IMR-90 (cell line): ENCODE results near the gene ZZZ3. TPM values are rescaled to one million over a fixed set of nuclear protein-coding genes. Genes with fewer than 3 reads are reported as not detected.
"Not testable (repeated sequence)": the region's sequence is repeated elsewhere in the genome, so short reads cannot be mapped to it uniquely, and the experiment has no call there.

ENCODE experiments used
- ATAC-seq: fragments of 200-7000 bp; cut with Tn5 transposase; 2 replicates; pipeline ENCODE4 v1.9.1; 2020; ENCODE audit warnings: low read depth, mild to moderate bottlenecking, moderate library complexity
- BruUV-seq: library from RNA; stranded (reverse); fragments of 400-500 nt; replicated peaks from 2 replicates; lab custom pipeline; 2021; lab: Mats Ljungman, UMichigan
- CTCF ChIA-PET: fragments of 300-600 bp; formaldehyde crosslinking; extraction: SDS; loops from one replicate; lab custom pipeline; 2021; ENCODE audit warnings: antibody characterized with exemption; lab: Yijun Ruan, JAX
- POLR2A ChIA-PET: fragments of 300-600 bp; sonication (Branson Sonifier 250); formaldehyde crosslinking; loops from one replicate; lab custom pipeline; 2022; ENCODE audit warnings: antibody characterized with exemption; ENCODE audit not compliant: unreplicated experiment; lab: Charles Lee
- DNase-seq: peaks from one replicate; pipeline ENCODE4 v3.0.0; 2013
- H2AFZ ChIP-seq: replicated peaks from 2 replicates; pipeline ENCODE3; 2013; ENCODE audit warnings: low read length, mild to moderate bottlenecking; ENCODE audit not compliant: poor library complexity
- H2AK5ac ChIP-seq: 2 replicates; pipeline ENCODE4 v1.6.1; 2013; ENCODE audit warnings: low read depth, low read length, inconsistent platforms
- H2AK9ac ChIP-seq: replicated peaks from 2 replicates; pipeline ENCODE3; 2013; ENCODE audit warnings: mild to moderate bottlenecking, low read depth, low read length, moderate library complexity; ENCODE audit not compliant: poor library complexity
- H2BK120ac ChIP-seq: 2 replicates; pipeline ENCODE4 v1.6.1; 2013; ENCODE audit warnings: low read depth, low read length, inconsistent platforms
- H2BK15ac ChIP-seq: 3 replicates; pipeline ENCODE4 v1.6.1; 2013; ENCODE audit warnings: low read depth, low read length, inconsistent platforms
- H2BK20ac ChIP-seq: 2 replicates; pipeline ENCODE4 v1.6.1; 2013; ENCODE audit warnings: low read depth, mild to moderate bottlenecking, inconsistent platforms, low read length, moderate library complexity
- H2BK5ac ChIP-seq: 2 replicates; pipeline ENCODE4 v1.6.1; 2013; ENCODE audit warnings: mild to moderate bottlenecking, low read depth, low read length, inconsistent platforms; ENCODE audit not compliant: poor library complexity, severe bottlenecking
- H3K14ac ChIP-seq: replicated peaks from 2 replicates; pipeline ENCODE4 v1.6.1; 2013; ENCODE audit warnings: low read depth, low read length, inconsistent platforms
- H3K18ac ChIP-seq: 2 replicates; pipeline ENCODE4 v1.6.1; 2013; ENCODE audit warnings: low read depth, low read length, control low read depth
- H3K23ac ChIP-seq: 2 replicates; pipeline ENCODE4 v1.6.1; 2013; ENCODE audit warnings: low read depth, low read length, inconsistent platforms
- H3K27ac ChIP-seq: 2 replicates; pipeline ENCODE4 v1.5.1; 2013; ENCODE audit warnings: mild to moderate bottlenecking, control low read depth, low read length; ENCODE audit not compliant: insufficient read depth
- H3K27me3 ChIP-seq: 2 replicates; pipeline ENCODE4 v1.6.1; 2013; ENCODE audit warnings: low read length; ENCODE audit not compliant: control insufficient read depth, insufficient read depth
- H3K36me3 ChIP-seq: 2 replicates; pipeline ENCODE4 v1.6.1; 2013; ENCODE audit warnings: low read length, mixed read lengths; ENCODE audit not compliant: control insufficient read depth, insufficient read depth
- H3K4ac ChIP-seq: 2 replicates; pipeline ENCODE4 v1.6.1; 2013; ENCODE audit warnings: low read depth, low read length, inconsistent platforms
- H3K4me1 ChIP-seq: 2 replicates; pipeline ENCODE4 v1.6.1; 2013; ENCODE audit warnings: low read length, mixed read lengths; ENCODE audit not compliant: control insufficient read depth, insufficient read depth
- H3K4me2 ChIP-seq: 2 replicates; pipeline ENCODE4 v1.6.1; 2013; ENCODE audit warnings: low read depth, mild to moderate bottlenecking, control low read depth, low read length, moderate library complexity
- H3K4me3 ChIP-seq: 2 replicates; pipeline ENCODE4 v1.5.1; 2013; ENCODE audit warnings: low read depth, mild to moderate bottlenecking, control low read depth, low read length, moderate library complexity; ENCODE audit not compliant: insufficient read depth
- H3K56ac ChIP-seq: 2 replicates; pipeline ENCODE4 v1.6.1; 2013; ENCODE audit warnings: low read length, inconsistent platforms; ENCODE audit not compliant: insufficient read depth; ENCODE audit errors: extremely low read depth
- H3K79me1 ChIP-seq, 2 experiments: 2 replicates each; pipeline ENCODE4 v1.6.1; 2013; ENCODE audit warnings: low read length in 2 of 2, inconsistent platforms in 1 of 2, low read depth in 1 of 2
- H3K9ac ChIP-seq: 2 replicates; pipeline ENCODE4 v1.6.1; 2013; ENCODE audit warnings: low read depth, low read length, control low read depth
- H3K9me1 ChIP-seq: 2 replicates; pipeline ENCODE4 v1.6.1; 2013; ENCODE audit warnings: low read length, inconsistent platforms; ENCODE audit not compliant: insufficient read depth
- H3K9me3 ChIP-seq: 2 replicates; pipeline ENCODE4 v1.6.1; 2013; ENCODE audit warnings: low read length; ENCODE audit not compliant: control insufficient read depth, insufficient read depth
- H4K20me1 ChIP-seq: 2 replicates; pipeline ENCODE4 v1.6.1; 2013; ENCODE audit warnings: low read length, inconsistent platforms; ENCODE audit not compliant: insufficient read depth
- H4K5ac ChIP-seq: 2 replicates; pipeline ENCODE4 v1.6.1; 2013; ENCODE audit warnings: mild to moderate bottlenecking, low read depth, low read length, control low read depth
- H4K8ac ChIP-seq, 2 experiments: 2 replicates each; pipeline ENCODE4 v1.6.1; 2013; ENCODE audit warnings: low read depth in 2 of 2, low read length in 2 of 2, control low read depth in 1 of 2, inconsistent platforms in 1 of 2
- H4K91ac ChIP-seq: 2 replicates; pipeline ENCODE4 v1.6.1; 2013; ENCODE audit warnings: low read depth, low read length, inconsistent platforms; ENCODE audit not compliant: insufficient read depth
- BHLHE40 ChIP-seq: fragments of 150-350 bp; IDR thresholded peaks from 2 replicates; pipeline ENCODE4 v1.6.1; 2016; ENCODE audit warnings: mild to moderate bottlenecking, low read depth, low read length
- CEBPB ChIP-seq: IDR thresholded peaks from 2 replicates; pipeline ENCODE4 v1.6.1; 2012; ENCODE audit warnings: low read depth, low read length, improper control_type of control experiment
- CTCF ChIP-seq: conservative IDR thresholded peaks from 2 replicates; pipeline ENCODE4 v1.5.1; 2012; ENCODE audit warnings: mild to moderate bottlenecking, low read depth, low read length, improper control_type of control experiment
- FOS ChIP-seq: fragments of 150-350 bp; IDR thresholded peaks from 2 replicates; pipeline ENCODE4 v1.6.1; 2016; ENCODE audit warnings: low read depth, low read length
- MAZ ChIP-seq: IDR thresholded peaks from 2 replicates; pipeline ENCODE4 v1.6.1; 2012; ENCODE audit warnings: low read depth, mild to moderate bottlenecking, low read length, improper control_type of control experiment, moderate library complexity, borderline replicate concordance
- NFE2L2 ChIP-seq: fragments of 150-350 bp; IDR thresholded peaks from 2 replicates; pipeline ENCODE4 v1.6.1; 2016; ENCODE audit warnings: low read depth, mild to moderate bottlenecking, low read length
- POLR2A ChIP-seq: IDR thresholded peaks from 2 replicates; pipeline ENCODE4 v1.6.1; 2012; ENCODE audit warnings: mild to moderate bottlenecking, low read depth, low read length
- WGBS, 2 experiments: methylation state at CpG; one replicate each; pipeline versions ENCODE4 v1.1.5 to v1.1.7; 2013; ENCODE audit warnings: missing lambda C conversion rate in 2 of 2; ENCODE audit not compliant: insufficient read length in 1 of 2; ENCODE audit errors: extremely low coverage in 2 of 2; 5-methylcytosine and 5-hydroxymethylcytosine counted together
- dilution Hi-C: fragments of 300-500 bp; cut with HindIII; formaldehyde crosslinking; loops from one replicate; pipeline ENCODE4 v1.14.3; 2018; ENCODE audit warnings: low sequenced_read_pairs; ENCODE audit not compliant: unreplicated experiment
- in situ Hi-C: fragments of 300-500 bp; cut with MboI; formaldehyde crosslinking; loops from 3 replicates; pipeline ENCODE4 v1.14.3; 2019; ENCODE audit warnings: low sequenced_read_pairs, inconsistent platforms, mixed read lengths
- intact Hi-C: fragments of 100-400 bp; cut with micrococcal nuclease; formaldehyde crosslinking; loops from 2 replicates; pipeline ENCODE4 v1.10.0; 2022
- polyA plus RNA-seq, 3 experiments: library from polyadenylated mRNA; depleted of rRNA; stranded (reverse); fragments of >200 nt; gene quantifications; 2 replicates each; pipeline ENCODE4 v1.2.3, GENCODE V29; 2012; ENCODE audit warnings: low replicate concordance in 1 of 3
- total RNA-seq: library from RNA; depleted of rRNA; stranded (reverse); fragments of >200 nt; gene quantifications from 2 replicates; pipeline ENCODE4 v1.2.3, GENCODE V29; 2012

The ZZZ3 gene
- total and polyA plus RNA-seq, 2 of the 4 experiments (the other 2 are of a cell fraction): 14.2 to 66.3 TPM

- no TSS peak for BruUV-seq
- ChIA-PET CTCF (no interaction called here), POLR2A (no interaction called here)
These were observed 33.3 kb downstream of the ZZZ3 start for GRCh38 chr1:77649127-77649526.

DNA sequence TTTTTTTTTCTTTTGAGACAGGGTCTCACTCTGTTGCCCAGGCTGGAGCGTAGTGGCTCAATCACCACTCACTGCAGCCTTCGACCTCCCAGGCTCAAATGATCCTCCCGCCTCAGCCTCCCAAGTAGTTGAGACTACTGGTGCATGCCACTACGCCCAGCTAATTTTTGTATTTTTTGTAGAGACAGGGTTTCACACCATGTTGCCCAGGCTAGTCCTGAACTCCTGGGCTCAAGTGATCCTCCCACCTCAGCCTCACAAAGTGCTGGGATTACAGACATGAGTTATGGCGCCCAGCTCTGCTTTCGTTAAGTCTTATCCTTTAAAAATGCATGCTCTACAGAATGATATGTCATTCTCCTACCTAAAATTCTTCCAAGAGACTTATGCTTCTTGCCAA lies 36.2 kb downstream of the ZZZ3 start:
- WGBS, 2 experiments: 100% methylated on average over 1 of the region's 6 CpGs; no CpG with 5 or more reads in 1 of the 2 experiments
- H2AK9ac ChIP-seq, H3K27ac ChIP-seq, H2BK15ac ChIP-seq, H2BK5ac ChIP-seq, H2BK120ac ChIP-seq, BruUV-seq, H2AFZ ChIP-seq, H2BK20ac ChIP-seq, H3K9ac ChIP-seq, in situ Hi-C loops, H4K5ac ChIP-seq, DNase-seq, H3K9me1 ChIP-seq, H4K91ac ChIP-seq, H3K18ac ChIP-seq, H3K23ac ChIP-seq, POLR2A ChIA-PET, H3K36me3 ChIP-seq, H3K4ac ChIP-seq, H3K9me3 ChIP-seq, H2AK5ac ChIP-seq, H3K14ac ChIP-seq, H4K8ac ChIP-seq, ATAC-seq, H3K4me2 ChIP-seq, H3K56ac ChIP-seq, H3K4me1 ChIP-seq, dilution Hi-C loops, H3K27me3 ChIP-seq, CTCF ChIA-PET, H3K4me3 ChIP-seq, intact Hi-C loops: not testable (repeated sequence)
- H4K20me1 ChIP-seq: peaks cover 28% of the 10 kb centered on the region
- peaks cover 34 to 62% of the 10 kb centered on the region in 2 experiments for H3K79me1 ChIP-seq

More at GRCh38 chr1:77649127-77649526, 33.3 kb downstream of the ZZZ3 start:
- no peak overlapping the region for H3K14ac ChIP-seq
- no peak overlapping the region for H2AFZ ChIP-seq
- H3K18ac ChIP-seq: no peak overlapping the region
- peaks cover 6% of the 10 kb centered on the region for H3K36me3 ChIP-seq
- no peak overlapping the region for H2BK5ac ChIP-seq
- no peak overlapping the region for H2AK5ac ChIP-seq
- no peak overlapping the region for H3K23ac ChIP-seq
- intact Hi-C loops (no loop called here), dilution Hi-C loops (no loop called here), in situ Hi-C loops (no loop called here)
- no peak for TF ChIP-seq NFE2L2
- TF ChIP-seq POLR2A: no peak
- TF ChIP-seq CTCF: no peak
- TF ChIP-seq BHLHE40: no peak
- no peak for TF ChIP-seq CEBPB
- no peak for TF ChIP-seq FOS
- no peak for TF ChIP-seq MAZ
- no peak overlapping the region for H3K4ac ChIP-seq
- ATAC-seq (no peak), DNase-seq (no peak)
- peaks cover 36% of the 10 kb centered on the region for H4K20me1 ChIP-seq
- peaks cover 2% of the 10 kb centered on the region; the same call in 1 of the 2 replicates for H3K9me1 ChIP-seq
- H2BK120ac ChIP-seq: no peak overlapping the region
- no peak overlapping the region for H3K4me2 ChIP-seq
- no peaks in the 10 kb centered on the region for H3K4me1 ChIP-seq
- no peak overlapping the region for H3K9ac ChIP-seq
- no CpG with 5 or more reads among the region's 2 CpGs for WGBS, 2 experiments
- H2BK20ac ChIP-seq: no peak overlapping the region
- H3K4me3 ChIP-seq: no peak overlapping the region
- no peak overlapping the region for H3K27ac ChIP-seq
- H2AK9ac ChIP-seq: no peak overlapping the region
- H3K79me1 ChIP-seq: peaks cover 34 to 58% of the 10 kb centered on the region in 2 experiments
- H4K5ac ChIP-seq: no peak overlapping the region
- H3K56ac ChIP-seq: no peak overlapping the region
- H3K27me3 ChIP-seq: no peaks in the 10 kb centered on the region
- no peak overlapping the region for H2BK15ac ChIP-seq
- no peak overlapping the region for H4K91ac ChIP-seq
- H4K8ac ChIP-seq: no peak overlapping the region
- H3K9me3 ChIP-seq: peaks cover 4% of the 10 kb centered on the region
